GM21576 (cell line): ENCODE data around the gene GOLM1.
"Not testable (repeated sequence)": the region's sequence is repeated elsewhere in the genome, so short reads cannot be mapped to it uniquely, and the experiment has no call there.

Source experiments
- ATAC-seq: cut with Tn5 transposase; IDR thresholded peaks from one replicate; pipeline ENCODE4 v1.9.1; 2021; ENCODE audit warnings: mild to moderate bottlenecking, moderate library complexity; ENCODE audit not compliant: unreplicated experiment

The GOLM1 gene, protein sequence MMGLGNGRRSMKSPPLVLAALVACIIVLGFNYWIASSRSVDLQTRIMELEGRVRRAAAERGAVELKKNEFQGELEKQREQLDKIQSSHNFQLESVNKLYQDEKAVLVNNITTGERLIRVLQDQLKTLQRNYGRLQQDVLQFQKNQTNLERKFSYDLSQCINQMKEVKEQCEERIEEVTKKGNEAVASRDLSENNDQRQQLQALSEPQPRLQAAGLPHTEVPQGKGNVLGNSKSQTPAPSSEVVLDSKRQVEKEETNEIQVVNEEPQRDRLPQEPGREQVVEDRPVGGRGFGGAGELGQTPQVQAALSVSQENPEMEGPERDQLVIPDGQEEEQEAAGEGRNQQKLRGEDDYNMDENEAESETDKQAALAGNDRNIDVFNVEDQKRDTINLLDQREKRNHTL

GRCh38 chr9:86098824-86099700 is at the start of gene GOLM1:
Gene GOLM1 (minus strand): TSS chr9:86099558. CDS start chr9:86079320, 20,238 bp downstream.
- ATAC-seq, result peak; percentile 66

GRCh38 chr9:86146671-86147070 is 47.3 kb upstream of the GOLM1 start:
- not testable (repeated sequence) for ATAC-seq

GRCh38 chr9:86145960-86146359 is 46.6 kb upstream of the GOLM1 start:
- not testable (repeated sequence) for ATAC-seq

DNA sequence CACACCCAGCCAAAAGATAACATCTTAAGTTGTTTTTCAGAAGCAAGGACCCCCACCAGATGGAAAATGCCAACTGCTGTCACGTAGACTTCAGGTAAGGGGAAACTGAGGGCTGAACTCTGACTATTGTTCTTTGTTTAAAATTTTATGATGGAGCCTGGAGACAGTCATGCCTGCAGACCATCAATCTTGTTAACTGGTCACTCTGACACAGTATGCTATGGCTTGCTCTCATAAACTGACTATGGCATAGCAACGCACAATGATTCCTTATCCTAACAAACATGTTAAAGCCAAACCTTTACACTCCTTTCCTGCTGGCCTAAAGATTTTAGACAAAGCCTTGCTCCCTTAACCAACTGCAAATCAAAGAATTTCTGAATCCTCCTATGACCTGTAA is 43.6 kb upstream of the GOLM1 start:
- ATAC-seq, result no peak

- no peak for ATAC-seq
Observed at GRCh38 chr9:86141843-86142242, 42.5 kb upstream of the GOLM1 start.

DNA sequence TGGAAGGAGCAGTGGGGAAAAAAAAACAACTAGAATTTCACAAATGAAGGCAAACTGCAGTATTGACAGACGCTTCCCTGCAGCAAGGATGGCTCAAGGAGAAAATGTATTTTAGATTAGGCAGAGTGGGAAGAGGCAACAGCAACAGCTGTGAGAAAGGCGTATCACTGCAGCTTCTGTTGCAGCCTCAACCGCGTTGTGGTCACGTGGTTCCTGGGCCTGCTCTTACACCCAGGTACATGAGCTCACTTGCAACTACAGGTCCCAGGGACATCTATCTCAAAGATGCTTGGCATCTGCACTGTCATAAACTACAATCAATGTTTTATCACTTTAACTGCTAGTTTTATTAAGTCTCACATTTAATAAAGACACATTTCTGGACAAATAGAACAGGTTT is 36.0 kb upstream of the GOLM1 start:
- no peak for ATAC-seq

- no peak for ATAC-seq
Observed at GRCh38 chr9:86134361-86134760, 35.0 kb upstream of the GOLM1 start.

DNA sequence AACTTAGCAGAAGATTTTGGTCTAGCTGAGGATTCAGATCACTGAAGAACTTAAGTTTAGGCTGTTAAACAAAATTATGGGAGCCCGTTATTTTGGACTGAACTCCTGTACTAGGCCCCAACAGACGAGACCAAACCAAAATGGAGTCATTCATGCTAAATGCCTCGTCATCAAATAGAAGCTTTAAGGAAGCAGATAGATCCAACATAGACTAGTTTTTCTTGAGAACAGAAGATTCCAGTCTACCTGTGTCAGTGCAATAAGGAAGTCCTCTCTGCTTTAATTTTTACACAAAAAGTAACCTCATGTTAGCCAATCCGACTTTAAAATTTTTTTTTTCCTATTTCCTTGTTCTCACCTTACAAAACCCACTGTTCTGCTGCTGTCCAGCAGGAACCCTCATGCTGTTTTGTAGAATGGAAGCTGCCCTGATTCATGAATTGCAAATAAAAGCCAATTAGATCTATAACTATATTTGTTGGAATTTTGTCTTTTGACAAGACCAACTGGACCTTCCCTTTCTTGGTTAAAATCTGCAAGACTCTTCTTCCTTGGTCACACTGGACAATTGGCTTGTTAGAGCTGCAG is 29.0 kb upstream of the GOLM1 start:
- no peak for ATAC-seq

DNA sequence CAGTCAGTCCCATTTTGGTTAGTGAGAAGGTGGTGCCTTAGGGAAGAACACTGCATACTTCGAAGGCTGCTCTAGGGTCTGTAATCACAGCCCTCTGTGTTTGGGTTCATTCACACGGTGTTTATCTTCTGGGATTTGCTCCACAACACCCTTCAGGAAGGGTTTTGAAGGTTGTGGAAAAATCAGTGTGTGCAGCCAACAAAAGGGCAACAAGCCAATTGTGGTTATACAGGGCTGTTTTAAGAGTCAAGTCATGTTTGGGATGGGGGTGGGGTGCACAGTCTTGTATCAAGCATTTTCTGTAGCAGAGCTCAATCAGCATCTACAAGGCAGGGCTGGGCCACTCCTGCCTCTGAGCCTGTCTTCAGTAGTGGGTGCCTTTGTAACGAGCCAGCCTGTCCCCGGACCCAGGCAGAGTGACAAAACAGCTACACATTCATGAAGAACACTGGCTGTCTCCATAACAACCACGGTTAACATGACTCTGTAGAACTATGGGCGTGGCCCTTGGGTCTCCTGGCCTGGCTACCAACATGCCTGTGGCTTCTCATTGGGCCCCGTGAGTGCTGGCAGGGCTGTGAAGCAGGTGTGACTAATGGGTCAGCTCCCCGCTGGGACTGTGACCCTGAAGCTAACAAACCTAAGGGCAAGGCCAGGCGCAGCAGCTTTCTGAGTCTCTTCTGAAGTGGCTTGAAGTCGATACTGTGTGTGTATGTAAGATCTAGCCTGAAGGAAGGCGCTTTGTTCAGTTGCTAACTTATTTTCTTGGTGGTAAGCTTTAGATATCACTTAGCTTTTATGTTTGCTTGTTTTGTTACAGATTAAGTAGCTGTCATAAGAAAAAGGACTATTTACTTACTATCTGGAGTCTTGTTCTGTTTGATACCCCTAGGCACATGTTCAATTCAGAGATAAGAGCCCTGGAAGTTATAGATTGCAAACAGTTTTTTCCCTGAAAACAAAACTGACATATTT is 27.9 kb upstream of the GOLM1 start:
- ATAC-seq, result no peak

GRCh38 chr9:86122311-86122710 is 23.0 kb upstream of the GOLM1 start:
- no peak for ATAC-seq

DNA sequence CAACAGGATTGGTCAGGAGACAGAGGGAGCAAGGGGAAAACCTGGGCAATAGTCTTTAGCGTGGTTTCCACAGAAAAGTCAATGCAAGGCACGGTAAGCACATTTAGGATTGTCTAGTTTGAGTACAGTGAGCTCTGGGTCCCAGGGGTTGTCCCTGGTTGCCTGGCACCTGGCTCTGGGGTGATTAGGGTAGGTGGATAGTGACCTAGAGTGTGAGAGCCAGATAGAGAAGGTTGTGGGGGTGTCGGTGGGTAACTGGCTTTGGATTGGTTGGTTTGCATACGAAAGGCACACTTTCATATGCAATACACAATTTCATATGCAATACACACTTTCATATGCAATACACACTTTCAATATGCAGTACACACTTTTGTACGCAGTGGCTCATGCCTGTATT is 20.1 kb upstream of the GOLM1 start:
- ATAC-seq, result no peak

- no peak for ATAC-seq
Observed at GRCh38 chr9:86116425-86116824, 17.1 kb upstream of the GOLM1 start.

GRCh38 chr9:86115886-86116285 is 16.5 kb upstream of the GOLM1 start:
- no peak for ATAC-seq

DNA sequence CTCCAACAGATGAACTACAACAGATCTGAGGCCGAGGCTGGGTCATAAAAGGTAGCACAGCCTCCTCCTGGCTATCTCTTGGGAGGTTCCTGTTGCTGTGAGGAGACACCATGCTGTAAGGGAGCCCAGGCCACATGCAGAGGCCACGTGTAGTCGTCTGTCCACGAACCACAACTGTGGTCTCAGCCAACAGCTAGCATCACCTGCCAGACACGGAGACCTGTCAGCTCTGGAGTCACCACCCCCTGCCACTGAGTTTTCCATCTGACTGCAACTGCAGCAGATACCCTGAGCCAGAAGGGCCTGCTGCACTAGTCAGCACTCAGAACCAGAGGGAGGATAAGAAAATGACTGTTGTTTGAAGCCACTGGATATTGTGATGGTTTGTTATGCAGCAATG is 12.7 kb upstream of the GOLM1 start:
- ATAC-seq, result no peak

- no peak for ATAC-seq
Observed at GRCh38 chr9:86102626-86103025, 3.3 kb upstream of the GOLM1 start.

DNA sequence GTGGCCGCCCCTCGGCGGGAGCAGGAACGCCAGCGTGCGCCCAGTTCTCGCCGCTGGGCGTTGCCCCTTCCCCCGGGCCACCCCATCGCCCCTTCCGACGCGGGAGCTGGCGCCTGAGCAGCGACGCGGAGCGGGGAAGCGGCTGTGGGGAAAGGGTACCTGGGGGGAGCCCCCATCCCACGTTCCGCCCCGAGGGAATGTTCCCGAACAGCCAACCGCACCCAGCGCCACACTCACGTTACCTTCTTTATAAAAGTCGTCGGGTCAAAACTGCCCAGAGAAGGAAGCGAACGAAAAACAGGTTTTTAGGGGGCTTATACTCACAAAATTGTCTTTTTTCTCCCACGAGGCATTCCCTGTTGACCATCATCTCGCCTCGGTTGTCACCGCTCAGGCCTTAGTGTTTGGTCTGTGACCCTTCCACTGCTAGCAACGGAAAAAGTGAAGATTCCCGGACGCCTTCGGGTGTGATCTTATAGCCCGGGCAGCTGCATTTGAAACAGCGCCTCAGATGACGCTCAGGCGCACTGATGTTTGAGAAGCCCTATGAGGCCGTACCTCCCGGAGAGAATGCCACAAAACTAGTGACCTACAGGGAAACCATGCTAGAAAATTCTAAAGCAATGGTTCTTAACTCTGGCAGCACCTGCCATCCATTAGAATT is 475 bp upstream of the GOLM1 start:
- no peak for ATAC-seq

DNA sequence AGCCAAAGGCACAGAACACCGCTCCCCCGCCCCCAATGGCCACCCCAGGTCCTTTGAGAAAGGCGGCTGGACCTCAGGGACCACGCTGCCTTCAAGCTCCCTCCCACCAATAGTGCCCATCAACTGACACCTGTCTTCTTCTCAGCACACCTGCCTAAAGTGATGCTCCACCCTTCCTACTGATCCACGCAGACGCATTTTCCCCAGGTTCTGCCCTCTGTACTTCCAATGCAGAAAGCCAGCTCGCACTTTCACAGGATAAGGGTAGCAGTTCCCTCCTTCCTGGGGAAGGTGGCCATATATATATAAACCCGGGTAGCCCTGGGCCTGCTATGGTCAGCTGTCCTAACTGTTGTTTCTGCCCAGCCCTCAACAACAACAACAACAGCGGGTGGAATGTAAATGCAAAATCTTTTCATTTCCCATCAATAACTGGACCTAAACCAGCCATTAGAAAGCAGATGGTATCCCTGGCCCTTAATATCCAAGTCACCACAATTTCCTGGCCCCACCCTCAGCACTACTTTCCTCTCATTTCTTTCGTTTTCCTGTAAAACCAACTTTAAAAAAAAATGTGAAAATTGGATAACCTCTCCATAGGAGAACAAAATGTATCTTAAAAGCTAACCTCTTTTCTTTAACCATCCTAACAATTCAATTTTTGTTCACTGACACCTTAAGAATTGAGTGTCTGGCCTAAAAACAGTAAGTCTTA is 1.7 kb downstream of the GOLM1 start:
- ATAC-seq, result no peak

- no peak for ATAC-seq
Observed at GRCh38 chr9:86096386-86096785, 3.0 kb downstream of the GOLM1 start.
